Colonic mucosa (tissue), 4 donors: Measurements from ENCODE around the gene MAPK4. TPM values are rescaled to one million over a fixed set of nuclear protein-coding genes. Genes with fewer than 3 reads are reported as not detected.

Source experiments
- DNase-seq: peaks from one replicate; pipeline ENCODE4 v3.0.0-alpha.2; 2020
- H3K27ac ChIP-seq: fragments of 200-600 bp; one replicate; pipeline ENCODE4 v1.8.0; 2021
- H3K27me3 ChIP-seq: fragments of 200-600 bp; one replicate; pipeline ENCODE4 v1.8.0; 2021
- H3K36me3 ChIP-seq: fragments of 200-600 bp; one replicate; pipeline ENCODE4 v1.8.0; 2021
- H3K4me1 ChIP-seq: fragments of 200-600 bp; one replicate; pipeline ENCODE4 v1.8.0; 2021; ENCODE audit warnings: mild to moderate bottlenecking
- H3K4me3 ChIP-seq: fragments of 200-600 bp; one replicate; pipeline ENCODE4 v1.8.0; 2021
- H3K9ac ChIP-seq, 2 donors: one replicate each; pipeline ENCODE4 v1.7.0; 2013; ENCODE audit warnings: control low read depth in 2 of 2, low read depth in 2 of 2, low read length in 2 of 2
- H3K9me3 ChIP-seq: fragments of 200-600 bp; one replicate; pipeline ENCODE4 v1.8.0; 2021
- CTCF ChIP-seq: fragments of 200-600 bp; IDR thresholded peaks from one replicate; pipeline ENCODE4 v1.8.0; 2022; ENCODE audit warnings: antibody characterized with exemption, mild to moderate bottlenecking
- intact Hi-C: fragments of 100-400 bp; cut with DNase I; formaldehyde crosslinking; loops from one replicate; pipeline ENCODE4 v1.14.1; 2022
- total RNA-seq, 2 donors: library from RNA; stranded (reverse); fragmentation: NEBNext Ultra II Directional in 1 of 2; extraction: Animal tissue kit (Norgen Biotek cat#: 25700) in 1 of 2; gene quantifications; one replicate each; pipeline ENCODE4 v1.2.1, GENCODE V29; 2021
- donor health status: healthy.
- donor health status: DM: no; HTN: no; CAD: no.
- donor health status: DM: no; HTN: no; CAD: no.

Gene MAPK4
- total RNA-seq, 2 donors from 2014 or later: 0.27 to 1.8 TPM

- intact Hi-C loops: no loop called here
Observed at GRCh38 chr18:50579061-50579774, 19.3 kb downstream of the MAPK4 start.

GRCh38 chr18:50581517-50581916, 21.6 kb downstream of the MAPK4 start:
- no peak for DNase-seq
- H3K4me3 ChIP-seq: no peak overlapping the region
- no peak for TF ChIP-seq CTCF
- intact Hi-C loops: no loop called here
- H3K9me3 ChIP-seq: no peaks in the 10 kb centered on the region
- H3K36me3 ChIP-seq: no peaks in the 10 kb centered on the region
- no peaks in the 10 kb centered on the region for H3K27me3 ChIP-seq
- no peaks in the 10 kb centered on the region for H3K4me1 ChIP-seq
- no peak overlapping the region for H3K9ac ChIP-seq
- H3K27ac ChIP-seq: no peak overlapping the region

More at GRCh38 chr18:50579061-50579774, 19.3 kb downstream of the MAPK4 start:
- no peak for TF ChIP-seq CTCF
- DNase-seq: no peak
- H3K27me3 ChIP-seq: no peaks in the 10 kb centered on the region
- no peak overlapping the region for H3K9ac ChIP-seq
- no peaks in the 10 kb centered on the region for H3K9me3 ChIP-seq
- no peaks in the 10 kb centered on the region for H3K4me1 ChIP-seq
- H3K36me3 ChIP-seq: no peaks in the 10 kb centered on the region
- H3K4me3 ChIP-seq: no peak overlapping the region
- no peak overlapping the region for H3K27ac ChIP-seq

- no peak overlapping the region for H3K9ac ChIP-seq
- H3K4me1 ChIP-seq: no peaks in the 10 kb centered on the region
- intact Hi-C loops: no loop called here
Observed at GRCh38 chr18:50582500-50582899, 22.6 kb downstream of the MAPK4 start.

GRCh38 chr18:50586710-50587109, 26.8 kb downstream of the MAPK4 start:
- TF ChIP-seq CTCF: no peak
- Histone ChIP-seq H3K27me3 (no peaks in the 10 kb centered on the region), H3K36me3 (no peaks in the 10 kb centered on the region), H3K9me3 (no peaks in the 10 kb centered on the region), H3K4me3 (no peak overlapping the region), H3K27ac (no peak overlapping the region), H3K4me1 (no peaks in the 10 kb centered on the region), H3K9ac (no peak overlapping the region)
- intact Hi-C loops: no loop called here
- DNase-seq: no peak

More at GRCh38 chr18:50582500-50582899, 22.6 kb downstream of the MAPK4 start:
- no peaks in the 10 kb centered on the region for H3K36me3 ChIP-seq
- no peak for DNase-seq
- no peaks in the 10 kb centered on the region for H3K9me3 ChIP-seq
- TF ChIP-seq CTCF: no peak
- no peak overlapping the region for H3K27ac ChIP-seq
- H3K4me3 ChIP-seq: no peak overlapping the region
- H3K27me3 ChIP-seq: no peaks in the 10 kb centered on the region

- Histone ChIP-seq H3K27ac (no peak overlapping the region), H3K9ac (no peak overlapping the region), H3K4me1 (no peaks in the 10 kb centered on the region), H3K9me3 (no peaks in the 10 kb centered on the region), H3K27me3 (no peaks in the 10 kb centered on the region), H3K4me3 (no peak overlapping the region), H3K36me3 (no peaks in the 10 kb centered on the region)
- no peak for DNase-seq
- no peak for TF ChIP-seq CTCF
- intact Hi-C loops: no loop called here
Observed at GRCh38 chr18:50590593-50590992, 30.7 kb downstream of the MAPK4 start.
